H1 (cell line): ENCODE data around the gene CDK10. TPM values are rescaled to one million over a fixed set of nuclear protein-coding genes. Genes with fewer than 3 reads are reported as not detected.

Experiments used
- CTCF ChIA-PET: fragments of 300-600 bp; sonication (Branson Sonifier 250); formaldehyde crosslinking; loops from one replicate; lab custom pipeline; 2021; ENCODE audit not compliant: partially characterized antibody; lab: Charles Lee
- POLR2A ChIA-PET: fragments of 300-600 bp; sonication (Branson Sonifier 250); formaldehyde crosslinking; loops from one replicate; lab custom pipeline; 2021; ENCODE audit warnings: inconsistent platforms; ENCODE audit not compliant: partially characterized antibody; lab: Charles Lee
- DNase-seq, 2 experiments: peaks; one replicate each; pipeline versions ENCODE4 v3.0.0 to v3.0.0-alpha.2; 2010 to 2022; ENCODE audit warnings: low spot score in 2 of 2, low read depth in 1 of 2, mixed read lengths in 1 of 2
- FAIRE-seq: peaks from 2 replicates; lab custom pipeline; 2011; peaks lifted over from hg19 to GRCh38; lab: Jason Lieb, UNC
- H2AFZ ChIP-seq: 2 replicates; pipeline ENCODE4 v1.8.1; 2012; ENCODE audit warnings: low read length, inconsistent platforms
- H2AK5ac ChIP-seq: 2 replicates; pipeline ENCODE4 v1.6.1; 2013; ENCODE audit warnings: low read depth, low read length
- H2BK120ac ChIP-seq: replicated peaks from 2 replicates; pipeline ENCODE3; 2013; ENCODE audit warnings: low read depth, low read length, inconsistent platforms
- H2BK12ac ChIP-seq: 2 replicates; pipeline ENCODE4 v1.6.1; 2013; ENCODE audit warnings: low read depth, low read length
- H2BK15ac ChIP-seq: 2 replicates; pipeline ENCODE4 v1.6.1; 2013; ENCODE audit warnings: low read length
- H2BK20ac ChIP-seq: 2 replicates; pipeline ENCODE4 v1.6.1; 2013; ENCODE audit warnings: low read length
- H2BK5ac ChIP-seq: 2 replicates; pipeline ENCODE4 v1.6.1; 2013; ENCODE audit warnings: low read depth, low read length
- H3K14ac ChIP-seq: 2 replicates; pipeline ENCODE4 v1.6.1; 2013; ENCODE audit warnings: inconsistent platforms; ENCODE audit not compliant: insufficient read length
- H3K18ac ChIP-seq: 2 replicates; pipeline ENCODE4 v1.6.1; 2013; ENCODE audit warnings: low read length; ENCODE audit errors: extremely low read depth
- H3K23ac ChIP-seq: 2 replicates; pipeline ENCODE4 v1.6.1; 2013; ENCODE audit warnings: inconsistent platforms; ENCODE audit not compliant: insufficient read length
- H3K23me2 ChIP-seq: 2 replicates; pipeline ENCODE4 v1.6.1; 2013; ENCODE audit warnings: low read depth, low read length
- H3K27ac ChIP-seq: 2 replicates; pipeline ENCODE4 v1.6.1; 2011; ENCODE audit warnings: low read depth, low read length, inconsistent platforms
- H3K27me3 ChIP-seq, 4 experiments: replicated peaks in 1 of 4; 1 replicate in 1 of 4; 2 replicates in 3 of 4; pipeline versions ENCODE4 v1.6.1 to v1.8.1; 2011 to 2013; ENCODE audit warnings: low read length in 3 of 4, mild to moderate bottlenecking in 3 of 4, inconsistent platforms in 2 of 4, mixed read lengths in 2 of 4, moderate library complexity in 1 of 4; ENCODE audit not compliant: control insufficient read depth in 3 of 4, insufficient read depth in 3 of 4; ENCODE audit errors: extremely low read depth in 1 of 4
- H3K36me3 ChIP-seq, 4 experiments: 2 replicates each; pipeline versions ENCODE4 v1.6.1 to v1.8.1; 2011 to 2013; ENCODE audit warnings: mild to moderate bottlenecking in 4 of 4, low read length in 3 of 4, moderate library complexity in 2 of 4, control low read depth in 1 of 4, inconsistent platforms in 1 of 4; ENCODE audit not compliant: insufficient read depth in 4 of 4, control insufficient read depth in 2 of 4
- H3K4ac ChIP-seq: replicated peaks from 2 replicates; pipeline ENCODE3; 2013; ENCODE audit warnings: low read length, low read depth, mixed read lengths, inconsistent platforms; ENCODE audit not compliant: insufficient read length
- H3K4me1 ChIP-seq, 4 experiments: replicated peaks in 1 of 4; 1 replicate in 1 of 4; 2 replicates in 3 of 4; pipeline versions ENCODE4 v1.6.1 to v1.8.1; 2011 to 2013; ENCODE audit warnings: low read length in 3 of 4, inconsistent platforms in 2 of 4, mixed read lengths in 1 of 4; ENCODE audit not compliant: insufficient read depth in 4 of 4, control insufficient read depth in 3 of 4
- H3K4me2 ChIP-seq, 2 experiments: 2 replicates each; pipeline versions ENCODE4 v1.6.1 to v1.8.1; 2011 to 2013; ENCODE audit warnings: low read depth in 2 of 2, low read length in 2 of 2, control low read depth in 1 of 2, inconsistent platforms in 1 of 2, mild to moderate bottlenecking in 1 of 2; ENCODE audit not compliant: insufficient read depth in 1 of 2
- H3K4me3 ChIP-seq, 4 experiments: fragments of 200-600, 300-600 bp in 1 of 4; sonication (generic), shearing (Covaris generic), sonication (Bioruptor Twin) in 1 of 4; 2 replicates each; pipeline versions ENCODE4 v1.5.1 to v1.8.1; 2011 to 2016; ENCODE audit warnings: low read length in 4 of 4, low read depth in 3 of 4, control low read depth in 2 of 4, inconsistent platforms in 2 of 4, mild to moderate bottlenecking in 2 of 4, mixed read lengths in 1 of 4, moderate library complexity in 1 of 4; ENCODE audit not compliant: insufficient read depth in 2 of 4; ENCODE audit errors: extremely low read depth in 1 of 4
- H3K56ac ChIP-seq: replicated peaks from 2 replicates; pipeline ENCODE3; 2013; ENCODE audit warnings: low read depth, mild to moderate bottlenecking, mixed read lengths, low read length, inconsistent platforms; ENCODE audit not compliant: insufficient read length
- H3K79me1 ChIP-seq: 2 replicates; pipeline ENCODE4 v1.6.1; 2013; ENCODE audit warnings: low read depth, low read length, control low read depth
- H3K79me2 ChIP-seq, 2 experiments: 2 replicates each; pipeline versions ENCODE4 v1.6.1 to v1.8.1; 2012 to 2013; ENCODE audit warnings: low read length in 2 of 2, mild to moderate bottlenecking in 2 of 2, inconsistent platforms in 1 of 2; ENCODE audit not compliant: insufficient read depth in 2 of 2, control insufficient read depth in 1 of 2
- H3K9ac ChIP-seq, 4 experiments: replicated peaks in 1 of 4; 1 replicate in 1 of 4; 2 replicates in 3 of 4; pipeline versions ENCODE4 v1.6.1 to v1.8.1; 2011 to 2013; ENCODE audit warnings: low read depth in 3 of 4, low read length in 3 of 4, control low read depth in 2 of 4, mild to moderate bottlenecking in 2 of 4, moderate library complexity in 2 of 4, inconsistent platforms in 1 of 4; ENCODE audit errors: extremely low read depth in 1 of 4
- H3K9me3 ChIP-seq, 2 experiments: 2 replicates each; pipeline versions ENCODE4 v1.6.1 to v1.8.1; 2012 to 2013; ENCODE audit warnings: mild to moderate bottlenecking in 2 of 2, moderate library complexity in 2 of 2, control low read depth in 1 of 2, inconsistent platforms in 1 of 2, low read depth in 1 of 2, low read length in 1 of 2, mixed read lengths in 1 of 2; ENCODE audit not compliant: insufficient read depth in 2 of 2
- H4K20me1 ChIP-seq, 2 experiments: replicated peaks in 1 of 2; 2 replicates each; pipeline versions ENCODE3 to v1.8.1; 2011 to 2013; ENCODE audit warnings: inconsistent platforms in 2 of 2, low read length in 2 of 2, mild to moderate bottlenecking in 1 of 2; ENCODE audit not compliant: insufficient read depth in 2 of 2, control insufficient read depth in 1 of 2
- H4K5ac ChIP-seq: 2 replicates; pipeline ENCODE4 v1.6.1; 2013; ENCODE audit warnings: low read length, low read depth, mixed read lengths, inconsistent platforms; ENCODE audit not compliant: insufficient read length
- H4K8ac ChIP-seq: 2 replicates; pipeline ENCODE4 v1.8.0; 2013; ENCODE audit warnings: mild to moderate bottlenecking, moderate library complexity, low read length, inconsistent platforms; ENCODE audit not compliant: insufficient read depth; ENCODE audit errors: extremely low read depth
- H4K91ac ChIP-seq: replicated peaks from 2 replicates; pipeline ENCODE3; 2013; ENCODE audit warnings: low read length, mixed read lengths, inconsistent platforms; ENCODE audit not compliant: insufficient read length
- PHF8 ChIP-seq: fragments of 200-600 bp; sonication (generic); conservative IDR thresholded peaks from 2 replicates; pipeline ENCODE4 v1.7.1; 2012; ENCODE audit warnings: low read depth, mild to moderate bottlenecking, inconsistent platforms, low read length, moderate library complexity
- POLR2AphosphoS5 ChIP-seq: IDR thresholded peaks from 2 replicates; pipeline ENCODE4 v1.6.1; 2011; ENCODE audit warnings: low read depth, low read length
- WGBS, 2 experiments: shearing (Covaris generic) in 1 of 2; methylation state at CpG; one replicate each; pipeline versions ENCODE4 v1.1.6 to v1.1.7; 2013 to 2015; ENCODE audit warnings: low lambda C conversion rate in 2 of 2, mixed read lengths in 2 of 2, inconsistent platforms in 1 of 2, low coverage in 1 of 2, missing lambda C conversion rate in 1 of 2; ENCODE audit not compliant: insufficient replicate concordance in 2 of 2, insufficient coverage in 1 of 2, insufficient read length in 1 of 2; ENCODE audit errors: extremely low coverage in 1 of 2, missing lambda C conversion rate in 1 of 2; 5-methylcytosine and 5-hydroxymethylcytosine counted together
- polyA plus RNA-seq, 7 experiments: library from polyadenylated mRNA; depleted of rRNA in 3 of 7; stranded (reverse) in 5 of 7; unstranded in 2 of 7; fragments of >200 nt in 5 of 7; fragments of 200-250 nt in 2 of 7; gene quantifications; 1 replicate in 5 of 7; 2 replicates in 1 of 7; 4 replicates in 1 of 7; pipeline versions ENCODE4 v1.2.1 to v1.2.3, GENCODE V29; 2011 to 2013; ENCODE audit warnings: missing spikeins in 2 of 7, mixed read lengths in 2 of 7
- total RNA-seq: library from RNA; stranded (reverse); fragmentation: NEBNext Ultra II Directional; extraction: Animal tissue kit (Norgen Biotek cat#: 25700); gene quantifications from 2 replicates; pipeline ENCODE4 v1.2.1, GENCODE V29; 2021

Gene CDK10
- total and polyA plus RNA-seq, 2 of the 8 experiments (the other 6 are each of a cell fraction or from before 2014, with no cell fraction given) = 49.5 to 83.9 TPM

GRCh38 chr16:89658221-89658879, 28.1 kb upstream of the CDK10 start:
- H3K23me2 ChIP-seq = peaks cover 8% of the 10 kb centered on the region
- H4K8ac ChIP-seq = peak overlapping the region; percentile 87
- ChIA-PET CTCF (interaction anchor here (0.9 to 1.7 kb wide), 3 partner anchors 43 to 93 kb away, joined by 3 to 7 read pairs (median 4); no protein-coding TSS in a partner anchor), POLR2A (interaction anchor here (0.7 to 2.2 kb wide), 7 partner anchors 9 to 150 kb away, joined by 3 to 9 read pairs (median 5); partner anchors contain the start of genes CDK10 and SPG7)
- 0 out of 2 replicates have a peak overlapping the region, but pooled peaks have one; percentile 9 for H2AK5ac ChIP-seq
- no peak overlapping the region for H2BK5ac ChIP-seq
- DNase-seq (no peak), FAIRE-seq (no peak)
- peaks cover 3 to 5% of the 10 kb centered on the region in 2 experiments for H4K20me1 ChIP-seq
- H4K91ac ChIP-seq = peak overlapping the region; percentile 19
- peak overlapping the region; percentile 90 for H3K4ac ChIP-seq
- H4K5ac ChIP-seq = no peak overlapping the region
- H3K56ac ChIP-seq = peak overlapping the region; percentile 78
- no peak overlapping the region for H3K27ac ChIP-seq
- peaks cover 0 to 8% (median 3%) of the 10 kb centered on the region in 4 experiments; a peak in 3 of 7 replicates for H3K4me1 ChIP-seq
- peak overlapping the region; percentile 79 to 99 (median 87) for H3K4me3 ChIP-seq
- H3K23ac ChIP-seq = no peak overlapping the region
- no peak overlapping the region for H2BK15ac ChIP-seq
- 0 out of 2 replicates have a peak overlapping the region, but pooled peaks have one; percentile 40 for H3K18ac ChIP-seq
- 33% methylated on average over 26 of the region's 27 CpGs; no CpG with 5 or more reads in 1 of the 2 experiments for WGBS, 2 experiments
- H2BK12ac ChIP-seq = no peak overlapping the region
- H3K79me2 ChIP-seq = peaks cover 0 to 28% of the 10 kb centered on the region in 2 experiments; a peak in 2 of 4 replicates
- H3K9ac ChIP-seq = peak overlapping the region; percentile 55 to 90 (median 64)
- H3K79me1 ChIP-seq = peaks cover 10% of the 10 kb centered on the region
- no peaks in the 10 kb centered on the region for H3K9me3 ChIP-seq
- H3K14ac ChIP-seq = no peak overlapping the region
- peak overlapping the region; percentile 78 to 96 for H3K4me2 ChIP-seq
- peaks cover 0 to 19% (median 11%) of the 10 kb centered on the region in 4 experiments; a peak in 6 of 8 replicates for H3K36me3 ChIP-seq
- no peak overlapping the region for H2BK20ac ChIP-seq
- H3K27me3 ChIP-seq = no peaks in the 10 kb centered on the region
- no peak overlapping the region for H2BK120ac ChIP-seq
- H2AFZ ChIP-seq = no peak overlapping the region; the same call in 1 of the 2 replicates
- 0 out of 2 replicates have a peak, but pooled peaks have one; percentile 26 for TF ChIP-seq PHF8
- no peak for TF ChIP-seq POLR2AphosphoS5
